ENCODE results near the gene DAB2. TPM values are rescaled to one million over a fixed set of nuclear protein-coding genes. Genes with fewer than 3 reads are reported as not detected.

DAB2 gene
- total and polyA plus RNA-seq, 2 of the 8 experiments (the other 6 are each of a cell fraction or from before 2014, with no cell fraction given): 2.6 to 4.9 TPM

GRCh38 chr5:39446231-39446630 is 21.5 kb upstream of the DAB2 start:
- H2BK12ac ChIP-seq (ENCODE audit: low read depth, low read length): no peak overlapping the region
- ChIA-PET CTCF (ENCODE audit: partially characterized antibody) (interaction anchor here (2.0 kb wide), 1 partner anchor 101 kb away, joined by 5 read pairs; no protein-coding TSS in a partner anchor), POLR2A (ENCODE audit: partially characterized antibody) (no interaction called here)
- H4K20me1 ChIP-seq (replicated peaks in 1 of 2; ENCODE audit: control insufficient read depth in 1 of 2, insufficient read depth in 2 of 2, low read length in 2 of 2): no peaks in the 10 kb centered on the region
- FAIRE-seq (no peak), DNase-seq (ENCODE audit: low read depth in 1 of 2, low spot score in 2 of 2) (no peak)
- no peak overlapping the region for H4K91ac ChIP-seq (replicated peaks; ENCODE audit: insufficient read length, low read length)
- H3K18ac ChIP-seq (ENCODE audit: extremely low read depth, low read length): no peak overlapping the region
- no peak overlapping the region; the same call in 1 of the 2 replicates for H2AFZ ChIP-seq (ENCODE audit: low read length)
- no peaks in the 10 kb centered on the region for H3K27me3 ChIP-seq (replicated peaks in 1 of 4; ENCODE audit: control insufficient read depth in 3 of 4, extremely low read depth in 1 of 4, insufficient read depth in 3 of 4, low read length in 3 of 4)
- no peak overlapping the region for H2AK5ac ChIP-seq (ENCODE audit: low read depth, low read length)
- TF ChIP-seq CREB1 (IDR thresholded peaks at IDR 0.05) (no peak), TAF7 (optimal IDR thresholded peaks at IDR 0.05; ENCODE audit: borderline replicate concordance, low read depth, low read length) (no peak), GTF2F1 (IDR thresholded peaks at IDR 0.05; ENCODE audit: borderline replicate concordance, low read depth, low read length) (no peak), BRCA1 (IDR thresholded peaks at IDR 0.05; ENCODE audit: low read depth, low read length) (no peak), CTCF (IDR thresholded peaks at IDR 0.05; ENCODE audit: control extremely low read depth in 1 of 3, insufficient read depth in 1 of 3, low read depth in 1 of 3, low read length in 3 of 3) (no peak), ASH2L (IDR thresholded peaks at IDR 0.05; ENCODE audit: low read length) (no peak), POLR2AphosphoS5 (IDR thresholded peaks at IDR 0.05; ENCODE audit: low read depth, low read length) (no peak)
- no peak overlapping the region for H3K56ac ChIP-seq (replicated peaks; ENCODE audit: insufficient read length, low read depth, low read length)
- H2BK120ac ChIP-seq (replicated peaks; ENCODE audit: low read depth, low read length): no peak overlapping the region
- WGBS, 2 experiments (ENCODE audit: extremely low coverage in 1 of 2, insufficient coverage in 1 of 2, insufficient read length in 1 of 2, insufficient replicate concordance in 2 of 2, low coverage in 1 of 2, low lambda C conversion rate in 2 of 2, missing lambda C conversion rate in 1 of 2): 93% methylated on average over 3 of the region's 3 CpGs; no CpG with 5 or more reads in 1 of the 2 experiments
- no peak overlapping the region for H3K4ac ChIP-seq (replicated peaks; ENCODE audit: insufficient read length, low read depth, low read length)
- no peak overlapping the region for H4K5ac ChIP-seq (ENCODE audit: insufficient read length, low read depth, low read length)
- H3K9me3 ChIP-seq (ENCODE audit: insufficient read depth in 2 of 2, low read depth in 1 of 2, low read length in 1 of 2): no peaks in the 10 kb centered on the region
- H3K79me2 ChIP-seq (ENCODE audit: control insufficient read depth in 1 of 2, insufficient read depth in 2 of 2, low read length in 2 of 2): no peaks in the 10 kb centered on the region
- H3K36me3 ChIP-seq (ENCODE audit: control insufficient read depth in 2 of 4, insufficient read depth in 4 of 4, low read length in 3 of 4): no peaks in the 10 kb centered on the region
- no peak overlapping the region for H3K27ac ChIP-seq (ENCODE audit: low read depth, low read length)
- H3K14ac ChIP-seq (ENCODE audit: insufficient read length): no peak overlapping the region
- H3K4me2 ChIP-seq (ENCODE audit: insufficient read depth in 1 of 2, low read depth in 2 of 2, low read length in 2 of 2): no peak overlapping the region
- no peaks in the 10 kb centered on the region for H3K79me1 ChIP-seq (ENCODE audit: low read depth, low read length)
- H3K23me2 ChIP-seq (ENCODE audit: low read depth, low read length): no peaks in the 10 kb centered on the region; the same call in 1 of the 2 replicates
- no peaks in the 10 kb centered on the region for H3K4me1 ChIP-seq (replicated peaks in 1 of 4; ENCODE audit: control insufficient read depth in 3 of 4, insufficient read depth in 4 of 4, low read length in 3 of 4)
- H3K9ac ChIP-seq (replicated peaks in 1 of 4; ENCODE audit: extremely low read depth in 1 of 4, low read depth in 3 of 4, low read length in 3 of 4): no peak overlapping the region
- no peak overlapping the region for H3K4me3 ChIP-seq (ENCODE audit: extremely low read depth in 1 of 4, insufficient read depth in 2 of 4, low read depth in 3 of 4, low read length in 4 of 4)
- no peak overlapping the region for H3K23ac ChIP-seq (ENCODE audit: insufficient read length)
- no peak overlapping the region for H4K8ac ChIP-seq (ENCODE audit: extremely low read depth, insufficient read depth, low read length)
- H2BK15ac ChIP-seq (ENCODE audit: low read length): no peak overlapping the region
- H2BK20ac ChIP-seq (ENCODE audit: low read length): no peak overlapping the region
- no peak overlapping the region for H2BK5ac ChIP-seq (ENCODE audit: low read depth, low read length)
